ENCODE measurements around the gene ATL3. TPM values are rescaled to one million over a fixed set of nuclear protein-coding genes. Genes with fewer than 3 reads are reported as not detected.

Gene ATL3
- total RNA-seq, 4 donors from 2014 or later = 81.4 to 102 (median 92.9) TPM

DNA sequence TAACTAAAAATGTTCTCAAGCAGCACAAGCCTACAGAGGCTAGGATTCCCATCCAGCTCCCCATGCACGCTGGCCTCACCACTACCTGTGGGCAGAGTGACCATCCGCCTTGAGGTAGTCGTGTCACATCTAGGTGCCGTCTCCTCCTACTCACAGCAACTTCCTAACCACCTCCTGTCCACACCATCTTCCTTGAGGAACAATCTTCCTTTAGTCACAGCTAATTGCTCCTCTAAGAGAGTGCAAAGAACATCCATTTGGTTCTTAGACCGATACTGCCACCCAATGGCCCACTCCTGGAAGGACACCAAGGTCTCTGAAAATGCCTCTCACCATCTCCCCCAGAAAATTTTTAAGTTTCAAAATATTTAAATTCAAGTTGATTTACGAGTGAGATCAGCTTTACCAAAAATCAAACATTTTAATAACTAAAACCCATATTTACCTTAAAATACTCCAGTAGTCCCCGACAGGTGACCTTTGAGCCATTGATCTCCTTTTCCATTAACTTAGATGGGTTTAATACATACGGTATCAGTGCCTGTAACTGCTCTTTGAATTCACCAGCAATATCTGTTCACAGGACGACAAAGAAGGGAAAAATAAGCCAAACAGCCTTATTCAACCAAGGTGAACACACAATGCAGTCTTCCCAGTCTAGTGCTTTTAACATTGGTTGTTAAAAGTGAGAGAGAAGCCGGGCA, 35.3 kb downstream of the ATL3 start:
- no peak for TF ChIP-seq POLR2A (IDR thresholded peaks at IDR 0.05)
- peak; percentile 78 to 90 (median 80) for TF ChIP-seq CTCF (IDR thresholded peaks at IDR 0.05)
- peak in 1 of 2 donors; percentile 36 for TF ChIP-seq EP300 (IDR thresholded peaks at IDR 0.05)
- WGBS, 2 donors = 48 to 50% methylated on average over 10 of the region's 10 CpGs
- peaks cover 0 to 68% (median 4%) of the 10 kb centered on the region in 3 donors for H3K36me3 ChIP-seq
- H3K4me3 ChIP-seq = no peak overlapping the region
- H3K9me3 ChIP-seq = no peaks in the 10 kb centered on the region
- peaks cover 0 to 4% (median 2%) of the 10 kb centered on the region in 4 donors for H3K4me1 ChIP-seq
- H3K27me3 ChIP-seq = no peaks in the 10 kb centered on the region
- peak; percentile 30 to 69 for DNase-seq (ENCODE audit: low spot score in 2 of 2)
- peak overlapping the region in 2 of 4 donors; percentile 13 to 33 for H3K27ac ChIP-seq

- Histone ChIP-seq H3K36me3 (peaks cover 0 to 75% (median 23%) of the 10 kb centered on the region in 3 donors), H3K27me3 (no peaks in the 10 kb centered on the region), H3K27ac (no peak overlapping the region), H3K4me3 (no peak overlapping the region), H3K4me1 (no peaks in the 10 kb centered on the region), H3K9me3 (no peaks in the 10 kb centered on the region)
- WGBS, 2 donors = 98 to 100% methylated on average over 3 of the region's 3 CpGs
- TF ChIP-seq EP300 (IDR thresholded peaks at IDR 0.05) (no peak), CTCF (IDR thresholded peaks at IDR 0.05) (no peak), POLR2A (IDR thresholded peaks at IDR 0.05) (no peak)
- no peak for DNase-seq (ENCODE audit: low spot score in 2 of 2)
Observed at GRCh38 chr11:63629426-63629825, 41.8 kb downstream of the ATL3 start.

GRCh38 chr11:63623513-63624140, 47.5 kb downstream of the ATL3 start:
- Histone ChIP-seq H3K27ac (no peak overlapping the region), H3K4me1 (peaks cover 0 to 16% (median 5%) of the 10 kb centered on the region in 4 donors), H3K27me3 (no peaks in the 10 kb centered on the region), H3K4me3 (no peak overlapping the region), H3K9me3 (no peaks in the 10 kb centered on the region), H3K36me3 (peaks cover 0 to 20% (median 0%) of the 10 kb centered on the region in 3 donors)
- TF ChIP-seq CTCF (IDR thresholded peaks at IDR 0.05) (no peak), EP300 (IDR thresholded peaks at IDR 0.05) (no peak), POLR2A (IDR thresholded peaks at IDR 0.05) (no peak)
- DNase-seq (ENCODE audit: low spot score in 2 of 2) = no peak
- WGBS, 2 donors = 62 to 64% methylated on average over 7 of the region's 7 CpGs

DNA sequence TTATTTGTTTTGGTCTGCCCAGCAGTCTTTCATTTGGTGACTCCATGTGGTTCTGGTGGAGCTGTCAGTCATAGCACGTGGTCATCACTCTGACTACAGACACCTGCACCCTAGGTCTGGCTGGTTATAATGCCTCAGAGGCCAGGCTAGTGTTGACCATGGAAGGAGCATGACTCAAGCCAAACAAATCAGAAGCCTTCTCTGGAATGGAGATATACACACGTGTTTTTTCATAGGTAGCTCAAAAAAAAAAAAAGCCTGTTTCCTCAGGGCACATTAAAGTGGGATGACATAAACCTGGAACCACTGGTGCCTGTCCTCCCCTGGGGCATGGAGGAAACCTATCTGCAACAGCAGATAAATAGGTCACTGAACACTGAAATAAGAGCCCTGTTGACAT, 48.9 kb downstream of the ATL3 start:
- Histone ChIP-seq H3K4me3 (no peak overlapping the region), H3K36me3 (peaks cover 0 to 11% (median 0%) of the 10 kb centered on the region in 3 donors), H3K4me1 (peaks cover 0 to 16% (median 5%) of the 10 kb centered on the region in 4 donors), H3K9me3 (no peaks in the 10 kb centered on the region), H3K27ac (no peak overlapping the region), H3K27me3 (no peaks in the 10 kb centered on the region)
- TF ChIP-seq EP300 (IDR thresholded peaks at IDR 0.05) (no peak), POLR2A (IDR thresholded peaks at IDR 0.05) (no peak), CTCF (IDR thresholded peaks at IDR 0.05) (no peak)
- no peak for DNase-seq (ENCODE audit: low spot score in 2 of 2)
- 55 to 60% methylated on average over 2 of the region's 2 CpGs for WGBS, 2 donors

DNA sequence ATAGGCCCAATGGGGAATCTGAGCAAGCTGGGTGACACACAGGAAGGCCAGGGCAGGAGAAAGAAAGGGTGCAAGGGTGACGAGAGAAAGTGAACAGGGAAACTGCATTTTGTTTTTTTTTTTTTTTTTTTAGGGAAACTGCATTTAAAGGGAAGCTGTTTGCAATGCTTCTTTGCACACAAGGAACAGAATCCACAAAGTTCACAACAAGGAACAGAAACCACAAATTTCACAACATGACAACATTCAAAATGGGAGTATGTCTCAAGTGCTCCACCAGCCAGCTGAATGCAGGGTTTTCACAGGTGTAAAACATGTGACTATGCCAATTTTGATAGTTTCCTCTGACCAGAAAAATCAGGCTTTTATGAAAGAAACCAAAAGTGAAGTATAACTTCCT, 50.1 kb downstream of the ATL3 start:
- WGBS, 2 donors = 57 to 73% methylated on average over 1 of the region's 1 CpG
- Histone ChIP-seq H3K27me3 (no peaks in the 10 kb centered on the region), H3K27ac (no peak overlapping the region), H3K9me3 (no peaks in the 10 kb centered on the region), H3K4me3 (no peak overlapping the region), H3K36me3 (peaks cover 0 to 7% (median 0%) of the 10 kb centered on the region in 3 donors), H3K4me1 (peaks cover 0 to 16% (median 5%) of the 10 kb centered on the region in 4 donors)
- TF ChIP-seq EP300 (IDR thresholded peaks at IDR 0.05) = peak; percentile 35 to 51
- no peak for TF ChIP-seq CTCF (IDR thresholded peaks at IDR 0.05)
- DNase-seq (ENCODE audit: low spot score in 2 of 2) = no peak

All from tibial nerve (tissue), 4 donors.